GM12892 (cell line): ENCODE measurements around the gene CTSD.

Experiments
- POLR2A ChIP-seq: IDR thresholded peaks from 2 replicates; pipeline ENCODE4 v1.6.1; 2011; ENCODE audit warnings: low read depth, low read length, control low read depth
- POLR2AphosphoS5 ChIP-seq: IDR thresholded peaks from 2 replicates; pipeline ENCODE4 v1.6.1; 2011; ENCODE audit warnings: low read depth, low read length, control low read depth

DNA sequence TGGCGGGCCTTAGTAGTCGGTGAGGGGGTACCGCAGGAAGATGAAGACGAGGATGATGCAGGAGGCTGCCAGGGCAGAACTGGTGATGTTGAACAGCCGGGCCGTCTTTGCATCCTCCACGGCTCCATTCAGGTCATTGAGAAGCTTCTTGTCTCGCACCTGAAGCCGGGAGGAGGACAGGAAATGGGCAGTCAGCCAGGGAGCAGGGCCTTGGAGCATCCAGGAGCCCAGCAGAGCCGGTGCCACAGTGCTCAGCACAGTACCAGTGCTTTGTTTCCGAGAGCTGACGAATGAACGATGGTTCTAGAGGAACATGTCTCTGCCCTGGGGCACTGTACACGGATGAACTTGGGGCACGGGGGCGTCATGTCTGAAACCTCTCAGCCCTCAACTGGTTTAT lies 28.5 kb downstream of the CTSD start:
- TF ChIP-seq POLR2AphosphoS5 (no peak), POLR2A (no peak)
